Liver (tissue), 3 donors: Measurements from ENCODE around the gene OR51S1.

ENCODE experiments used
- CTCF ChIP-seq: fragments of 150-350 bp; IDR thresholded peaks from 2 replicates; pipeline ENCODE4 v1.5.1; 2017; ENCODE audit warnings: improper control_type of control experiment, low read depth, low read length; ENCODE audit not compliant: missing input control
- GABPA ChIP-seq, 2 donors: IDR thresholded peaks in 1 of 2; conservative IDR thresholded peaks in 1 of 2; 2 replicates each; pipeline ENCODE4 v1.6.1; 2016; ENCODE audit warnings: antibody characterized with exemption in 2 of 2, mild to moderate bottlenecking in 1 of 2, moderate library complexity in 1 of 2
- JUND ChIP-seq, 2 donors: IDR thresholded peaks; 2 replicates each; pipeline ENCODE4 v1.6.1; 2016; ENCODE audit warnings: antibody characterized with exemption in 2 of 2
- MAX ChIP-seq: IDR thresholded peaks from 2 replicates; pipeline ENCODE4 v1.6.1; 2016; ENCODE audit warnings: antibody characterized with exemption
- NR2F2 ChIP-seq: IDR thresholded peaks from 2 replicates; pipeline ENCODE4 v1.6.1; 2016; ENCODE audit warnings: antibody characterized with exemption
- YY1 ChIP-seq: IDR thresholded peaks from 2 replicates; pipeline ENCODE4 v1.6.1; 2016; ENCODE audit warnings: antibody characterized with exemption, mild to moderate bottlenecking
- donor health status: healthy.
- donor health status: healthy.

- no peak for TF ChIP-seq NR2F2
- TF ChIP-seq CTCF = no peak
- TF ChIP-seq MAX = no peak
- no peak for TF ChIP-seq JUND (IDR thresholded peaks at IDR 0.05)
- no peak for TF ChIP-seq GABPA (IDR thresholded peaks at IDR 0.05 in 1 of 2, conservative IDR thresholded peaks at IDR 0.05 in 1 of 2)
- no peak for TF ChIP-seq YY1
Observed at GRCh38 chr11:4825132-4825531, 23.9 kb downstream of the OR51S1 start.
